Gastrocnemius medialis (tissue), 4 donors: ENCODE results near the gene CCDC107.

ENCODE experiments used
- POLR2A ChIP-seq, 2 donors: fragments of 450-650 bp; IDR thresholded peaks; one replicate each; pipeline ENCODE4 v1.6.1; 2017; ENCODE audit warnings: antibody characterized with exemption in 2 of 2, mild to moderate bottlenecking in 2 of 2, moderate library complexity in 2 of 2
- TF ChIP-seq, protein P1 (sequence below), 5 experiments: fragments of 450-650 bp in 3 of 5; fragments of 200-600 bp in 2 of 5; sonication (generic) in 2 of 5; IDR thresholded peaks in 4 of 5; conservative IDR thresholded peaks in 1 of 5; 1 replicate in 4 of 5; 2 replicates in 1 of 5; pipeline ENCODE4 v1.5.1; 2016 to 2019; ENCODE audit warnings: antibody characterized with exemption in 5 of 5, mild to moderate bottlenecking in 3 of 5, moderate library complexity in 3 of 5

DNA sequence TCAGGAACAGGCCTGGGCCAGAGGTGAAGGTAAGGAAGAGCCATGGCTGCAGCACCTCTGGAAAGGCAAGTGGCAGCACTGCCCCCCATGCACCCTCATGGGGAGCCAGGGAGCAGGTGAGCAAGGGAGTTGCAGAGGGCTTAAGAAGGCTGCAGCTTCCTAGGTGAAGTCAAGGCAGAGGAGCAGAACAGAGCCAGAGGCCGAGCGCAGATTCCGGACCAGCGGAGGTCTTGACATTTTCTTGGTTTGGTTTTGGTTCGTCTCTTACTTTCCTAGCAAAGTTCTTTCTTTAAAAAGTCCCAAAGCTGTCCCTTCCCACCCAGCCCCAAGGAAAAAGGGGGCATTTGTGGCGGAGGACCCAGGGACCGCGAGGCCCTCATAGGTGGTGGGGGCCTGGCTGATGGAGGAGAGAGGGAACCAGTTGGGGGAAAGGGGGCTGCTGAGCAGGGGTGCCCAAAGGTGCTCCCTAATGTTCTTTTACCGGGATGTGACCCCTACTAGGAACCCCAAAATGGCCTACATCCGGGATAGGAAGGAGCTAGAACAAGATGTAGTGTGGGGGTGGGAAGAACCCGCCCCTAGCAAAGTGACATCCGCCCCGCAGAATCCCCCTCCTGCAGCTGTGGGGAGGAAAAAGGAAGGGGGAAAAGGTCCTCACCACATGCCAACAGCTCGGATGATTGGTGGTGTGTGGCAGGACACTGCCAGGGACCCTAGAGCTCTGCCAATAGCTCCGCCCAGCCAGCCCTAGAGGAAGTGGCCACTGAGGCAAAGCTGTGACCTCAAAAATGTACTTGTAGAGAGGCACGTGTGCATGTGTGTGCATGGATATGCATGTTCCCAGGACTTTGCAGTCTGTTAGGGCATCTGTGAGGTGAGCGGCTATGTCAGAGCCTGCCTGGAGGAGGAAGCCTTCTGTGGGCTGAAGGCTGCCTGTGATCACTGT, 39.0 kb upstream of the CCDC107 start:
- TF ChIP-seq, protein P1, sequence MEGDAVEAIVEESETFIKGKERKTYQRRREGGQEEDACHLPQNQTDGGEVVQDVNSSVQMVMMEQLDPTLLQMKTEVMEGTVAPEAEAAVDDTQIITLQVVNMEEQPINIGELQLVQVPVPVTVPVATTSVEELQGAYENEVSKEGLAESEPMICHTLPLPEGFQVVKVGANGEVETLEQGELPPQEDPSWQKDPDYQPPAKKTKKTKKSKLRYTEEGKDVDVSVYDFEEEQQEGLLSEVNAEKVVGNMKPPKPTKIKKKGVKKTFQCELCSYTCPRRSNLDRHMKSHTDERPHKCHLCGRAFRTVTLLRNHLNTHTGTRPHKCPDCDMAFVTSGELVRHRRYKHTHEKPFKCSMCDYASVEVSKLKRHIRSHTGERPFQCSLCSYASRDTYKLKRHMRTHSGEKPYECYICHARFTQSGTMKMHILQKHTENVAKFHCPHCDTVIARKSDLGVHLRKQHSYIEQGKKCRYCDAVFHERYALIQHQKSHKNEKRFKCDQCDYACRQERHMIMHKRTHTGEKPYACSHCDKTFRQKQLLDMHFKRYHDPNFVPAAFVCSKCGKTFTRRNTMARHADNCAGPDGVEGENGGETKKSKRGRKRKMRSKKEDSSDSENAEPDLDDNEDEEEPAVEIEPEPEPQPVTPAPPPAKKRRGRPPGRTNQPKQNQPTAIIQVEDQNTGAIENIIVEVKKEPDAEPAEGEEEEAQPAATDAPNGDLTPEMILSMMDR (IDR thresholded peaks at IDR 0.05 in 4 of 5, conservative IDR thresholded peaks at IDR 0.05 in 1 of 5), result no peak
- no peak for TF ChIP-seq POLR2A (IDR thresholded peaks at IDR 0.05)
